Measurements from ENCODE around the gene OSBPL5.

GRCh38 chr11:3188496-3189195 lies 23.5 kb upstream of the OSBPL5 start:
- TF ChIP-seq CTCF (conservative IDR thresholded peaks at IDR 0.05; ENCODE audit: low read depth, low read length) (no peak), EZH2 (IDR thresholded peaks at IDR 0.05; ENCODE audit: low read length, unreplicated experiment) (no peak)
